HG02938 (cell line): ENCODE measurements around the gene LSAMP.

Experiments used
- ATAC-seq: cut with Tn5 transposase; IDR thresholded peaks from one replicate; pipeline ENCODE4 v1.9.1; 2021; ENCODE audit warnings: mild to moderate bottlenecking, moderate library complexity; ENCODE audit not compliant: unreplicated experiment

Gene LSAMP

GRCh38 chr3:116301422-116301821, 143.9 kb downstream of the LSAMP start:
- ATAC-seq = no peak

- ATAC-seq = no peak
These were observed 145.1 kb downstream of the LSAMP start for GRCh38 chr3:116300226-116300625.

GRCh38 chr3:116299646-116300081, 145.6 kb downstream of the LSAMP start:
- no peak for ATAC-seq

GRCh38 chr3:116298151-116298550, 147.1 kb downstream of the LSAMP start:
- no peak for ATAC-seq

- no peak for ATAC-seq
These were observed 154.1 kb downstream of the LSAMP start for GRCh38 chr3:116291141-116291540.

GRCh38 chr3:116288485-116288884, 156.8 kb downstream of the LSAMP start:
- ATAC-seq = no peak

GRCh38 chr3:116285781-116286421, 159.4 kb downstream of the LSAMP start:
- ATAC-seq = no peak

- ATAC-seq = no peak
These were observed 163.8 kb downstream of the LSAMP start for GRCh38 chr3:116281313-116282143.

GRCh38 chr3:116280130-116280740, 165.1 kb downstream of the LSAMP start:
- ATAC-seq = no peak

GRCh38 chr3:116276675-116277074, 168.6 kb downstream of the LSAMP start:
- no peak for ATAC-seq

- ATAC-seq = no peak
These were observed 175.2 kb downstream of the LSAMP start for GRCh38 chr3:116270056-116270455.

- no peak for ATAC-seq
These were observed 178.2 kb downstream of the LSAMP start for GRCh38 chr3:116267116-116267515.

- ATAC-seq = no peak
These were observed 179.2 kb downstream of the LSAMP start for GRCh38 chr3:116265976-116266584.

- ATAC-seq = no peak
These were observed 180.0 kb downstream of the LSAMP start for GRCh38 chr3:116265320-116265695.

- ATAC-seq = no peak
These were observed 180.6 kb downstream of the LSAMP start for GRCh38 chr3:116264546-116265319.

- ATAC-seq = no peak
These were observed 181.3 kb downstream of the LSAMP start for GRCh38 chr3:116263842-116264545.

- no peak for ATAC-seq
These were observed 184.8 kb downstream of the LSAMP start for GRCh38 chr3:116260491-116260890.

GRCh38 chr3:116259984-116260383, 185.3 kb downstream of the LSAMP start:
- no peak for ATAC-seq

- ATAC-seq = no peak
These were observed 188.3 kb downstream of the LSAMP start for GRCh38 chr3:116256843-116257485.

- no peak for ATAC-seq
These were observed 190.7 kb downstream of the LSAMP start for GRCh38 chr3:116254541-116254940.
